ENCODE results near the gene CELF5.

Gene CELF5

DNA sequence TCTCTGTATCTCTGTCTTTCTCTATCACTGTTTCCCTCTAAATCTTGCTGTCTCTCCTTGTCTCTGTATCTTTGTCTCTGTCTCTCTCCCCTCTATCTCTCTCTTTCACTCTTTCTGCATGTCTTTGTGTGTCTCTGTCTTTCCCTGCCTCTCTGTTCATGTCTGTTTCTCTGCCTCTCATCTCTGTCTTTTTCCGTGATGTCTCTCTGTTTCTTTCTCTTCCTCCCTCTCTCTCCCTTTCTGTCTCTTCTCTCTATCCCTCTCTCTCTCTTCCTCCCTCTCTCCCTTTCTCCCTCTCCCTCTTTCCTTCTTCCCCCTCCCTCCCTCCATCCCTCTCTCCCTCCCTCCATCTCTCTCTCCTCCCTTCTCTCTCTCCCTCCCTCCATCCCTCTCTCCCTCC is 85.3 kb downstream of the CELF5 start:
- in situ Hi-C loops (cut with HindIII; ENCODE audit: low pct_unique_long_range_greater_than_20kb, low sequenced_read_pairs), result no loop called here

DNA sequence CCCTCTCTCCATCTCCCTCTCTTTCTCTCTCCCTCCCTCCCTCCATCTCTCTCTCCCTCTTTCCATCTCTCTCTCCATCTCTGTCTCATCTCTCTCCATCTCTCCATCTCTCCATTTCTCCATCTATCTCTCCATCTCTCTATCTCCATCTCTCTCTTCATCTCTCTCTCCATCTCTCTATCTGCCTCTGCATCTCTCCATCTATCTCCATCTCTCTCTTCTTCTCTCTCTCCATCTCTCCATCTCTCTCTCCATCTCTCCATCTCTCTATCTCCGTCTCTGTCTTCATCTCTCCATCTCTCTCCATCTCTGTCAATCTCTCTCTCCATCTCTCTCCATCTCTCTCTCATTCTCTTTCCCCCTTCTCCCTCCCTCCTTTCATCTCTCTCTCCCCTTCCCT is 85.8 kb downstream of the CELF5 start:
- no peak for DNase-seq (ENCODE audit: low read depth in 1 of 2, low spot score in 1 of 2)
- TF ChIP-seq JUND (IDR thresholded peaks at IDR 0.05; ENCODE audit: low read depth), result no peak
- in situ Hi-C loops (cut with HindIII; ENCODE audit: low pct_unique_long_range_greater_than_20kb, low sequenced_read_pairs), result no loop called here

More for the DNA sequence above, 85.3 kb downstream of the CELF5 start:
- TF ChIP-seq JUND (IDR thresholded peaks at IDR 0.05; ENCODE audit: low read depth), result no peak
- DNase-seq (ENCODE audit: low read depth in 1 of 2, low spot score in 1 of 2), result no peak

DNA sequence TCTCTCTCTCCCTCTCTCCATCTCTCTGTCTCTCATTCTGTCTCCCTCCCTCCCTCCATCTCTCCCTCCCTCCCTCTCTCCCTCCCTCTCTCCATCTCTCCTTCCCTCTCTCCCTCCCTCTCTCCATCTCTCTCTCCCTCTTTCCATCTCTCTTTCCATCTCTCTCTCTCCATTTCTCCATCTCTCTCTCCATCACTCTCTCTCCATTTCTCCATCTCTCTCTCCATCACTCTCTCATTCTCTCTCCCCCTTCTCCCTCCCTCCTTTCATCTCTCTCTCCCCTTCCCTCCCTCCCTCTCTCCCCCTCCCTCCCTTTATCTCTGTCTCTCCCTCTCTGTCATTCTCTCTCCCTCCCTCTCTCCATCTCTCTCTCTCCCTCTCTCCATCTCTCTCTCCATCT is 86.2 kb downstream of the CELF5 start:
- in situ Hi-C loops (cut with HindIII; ENCODE audit: low pct_unique_long_range_greater_than_20kb, low sequenced_read_pairs), result no loop called here
- DNase-seq (ENCODE audit: low read depth in 1 of 2, low spot score in 1 of 2), result no peak
- TF ChIP-seq JUND (IDR thresholded peaks at IDR 0.05; ENCODE audit: low read depth), result no peak

DNA sequence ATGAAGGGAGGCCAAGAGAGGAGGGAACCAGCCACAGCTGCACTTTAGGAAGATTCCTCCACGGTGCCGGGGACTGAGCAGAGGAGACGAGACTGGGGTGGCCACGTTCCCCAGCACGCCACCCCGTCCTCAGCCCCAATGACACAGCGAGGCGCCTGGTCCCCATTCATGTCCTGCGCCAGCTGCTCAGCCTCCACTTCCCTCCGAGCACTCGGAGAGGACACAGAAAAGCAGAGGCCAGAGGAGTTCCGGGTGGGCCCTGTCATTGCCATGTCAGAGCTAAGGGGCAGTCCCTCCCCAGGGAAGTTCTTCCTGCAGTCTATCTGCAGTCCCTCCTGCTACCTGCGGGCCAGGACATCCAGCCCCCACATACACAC is 88.7 kb downstream of the CELF5 start:
- in situ Hi-C loops (cut with HindIII; ENCODE audit: low pct_unique_long_range_greater_than_20kb, low sequenced_read_pairs), result no loop called here
- TF ChIP-seq JUND (IDR thresholded peaks at IDR 0.05; ENCODE audit: low read depth), result no peak
- no peak for DNase-seq (ENCODE audit: low read depth in 1 of 2, low spot score in 1 of 2)

DNA sequence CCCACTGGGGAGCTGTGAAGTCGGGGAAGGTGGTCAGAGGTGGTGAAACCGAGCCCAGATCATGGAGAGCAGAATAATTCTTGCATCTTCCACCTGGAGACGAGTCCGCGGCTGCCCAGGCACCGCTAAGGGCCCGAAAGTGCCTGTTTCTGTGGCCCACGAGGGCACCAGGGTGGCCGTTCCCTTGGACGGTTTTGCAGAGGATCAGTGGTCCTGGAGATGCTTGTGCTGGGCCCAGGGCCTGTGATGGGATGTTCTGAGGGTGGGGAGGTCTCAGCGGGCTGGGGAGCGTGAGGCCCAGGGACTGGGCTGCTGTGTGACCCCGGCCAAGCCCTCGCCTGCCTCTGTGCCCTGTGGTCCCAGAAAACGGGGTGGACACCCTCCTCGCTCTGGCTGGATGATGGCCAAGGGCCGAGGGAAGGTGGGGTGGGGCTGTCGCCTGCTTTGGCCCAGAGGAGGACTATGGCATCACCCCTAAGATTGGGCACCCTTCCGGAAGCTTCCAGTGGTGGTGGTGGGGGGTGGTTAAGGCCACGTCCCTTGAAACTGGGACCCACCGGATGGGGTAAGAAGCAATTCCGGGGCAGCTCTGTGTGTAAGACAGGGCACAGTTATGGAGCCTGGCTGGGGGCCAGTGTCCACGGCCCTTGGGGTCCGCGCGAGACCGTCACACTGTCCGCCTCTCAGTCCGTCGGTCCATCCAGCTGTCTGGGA is 90.7 kb downstream of the CELF5 start:
- DNase-seq (ENCODE audit: low read depth in 1 of 2, low spot score in 1 of 2), result no peak
- in situ Hi-C loops (cut with HindIII; ENCODE audit: low pct_unique_long_range_greater_than_20kb, low sequenced_read_pairs), result no loop called here
- no peak for TF ChIP-seq JUND (IDR thresholded peaks at IDR 0.05; ENCODE audit: low read depth)

DNA sequence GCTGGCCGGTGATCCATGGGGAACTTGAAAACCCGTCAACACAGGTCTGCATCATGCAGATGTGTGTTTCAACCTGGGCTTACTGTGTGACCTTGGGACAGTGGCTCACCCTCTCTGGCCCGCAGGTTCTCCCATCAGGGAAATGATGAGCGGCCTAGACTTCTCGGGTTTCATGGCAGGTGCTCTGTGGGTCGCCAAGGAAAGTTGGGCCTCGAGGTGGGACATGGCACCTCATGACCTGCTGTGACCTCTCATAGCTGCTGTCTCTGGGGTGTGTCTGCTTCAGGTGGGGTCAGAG is 91.2 kb downstream of the CELF5 start:
- in situ Hi-C loops (cut with HindIII; ENCODE audit: low pct_unique_long_range_greater_than_20kb, low sequenced_read_pairs), result no loop called here
- TF ChIP-seq JUND (IDR thresholded peaks at IDR 0.05; ENCODE audit: low read depth), result no peak
- no peak for DNase-seq (ENCODE audit: low read depth in 1 of 2, low spot score in 1 of 2)

DNA sequence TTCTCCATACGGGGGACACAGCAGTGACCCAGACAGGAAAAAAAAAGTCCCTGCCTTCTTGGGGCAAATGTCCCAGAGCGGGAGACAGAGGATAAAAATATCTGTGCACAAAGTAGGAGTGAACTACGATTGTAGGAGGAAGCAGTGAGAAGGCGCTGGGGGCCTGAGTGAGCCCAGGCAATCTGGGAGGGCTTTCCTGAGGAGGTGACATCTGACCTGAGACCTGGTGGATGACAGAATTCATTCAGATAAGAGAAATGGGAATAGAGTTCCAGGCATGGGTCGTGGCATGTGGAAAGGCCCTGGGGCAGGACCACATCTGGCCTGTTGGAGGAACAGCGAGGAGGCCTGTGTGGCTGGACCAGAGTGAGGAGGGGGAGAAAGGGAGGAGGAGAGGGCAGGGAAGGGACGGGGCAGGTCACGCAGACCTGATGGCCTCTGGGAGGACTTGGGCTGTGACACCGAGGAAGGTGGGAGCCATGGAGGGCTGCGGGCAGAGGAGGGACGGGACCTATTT is 91.7 kb downstream of the CELF5 start:
- in situ Hi-C loops (cut with HindIII; ENCODE audit: low pct_unique_long_range_greater_than_20kb, low sequenced_read_pairs), result no loop called here
- no peak for TF ChIP-seq JUND (IDR thresholded peaks at IDR 0.05; ENCODE audit: low read depth)
- DNase-seq (ENCODE audit: low read depth in 1 of 2, low spot score in 1 of 2), result no peak

DNA sequence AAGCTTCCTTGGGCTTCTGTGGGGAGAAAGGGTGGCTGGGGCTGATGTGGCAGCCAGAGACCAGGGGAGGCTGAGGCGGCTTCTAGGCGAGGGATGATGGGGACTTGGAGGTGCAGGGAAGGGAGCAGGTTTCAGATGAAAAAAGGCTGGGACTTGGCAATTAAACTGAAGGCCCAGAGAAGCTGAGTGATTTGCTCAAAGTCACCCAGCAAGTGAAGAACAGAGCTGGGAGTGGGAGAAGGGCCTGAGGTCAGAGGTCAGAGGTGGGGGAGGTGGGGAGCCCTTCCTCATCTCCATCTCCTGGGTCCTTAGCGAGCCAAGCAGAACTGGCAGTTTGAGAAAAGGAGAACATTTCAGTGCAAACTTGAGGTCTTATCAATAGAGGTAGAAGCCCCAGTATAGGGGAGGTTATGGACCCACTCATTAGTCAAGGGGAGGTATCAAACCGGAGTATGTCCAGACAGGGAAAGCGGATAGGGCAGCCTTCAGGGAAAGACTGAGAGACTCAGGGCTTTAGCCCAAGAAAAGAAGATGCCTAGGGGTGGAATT is 92.3 kb downstream of the CELF5 start:
- DNase-seq (ENCODE audit: low read depth in 1 of 2, low spot score in 1 of 2), result no peak
- in situ Hi-C loops (cut with HindIII; ENCODE audit: low pct_unique_long_range_greater_than_20kb, low sequenced_read_pairs), result no loop called here
- TF ChIP-seq JUND (IDR thresholded peaks at IDR 0.05; ENCODE audit: low read depth), result no peak

DNA sequence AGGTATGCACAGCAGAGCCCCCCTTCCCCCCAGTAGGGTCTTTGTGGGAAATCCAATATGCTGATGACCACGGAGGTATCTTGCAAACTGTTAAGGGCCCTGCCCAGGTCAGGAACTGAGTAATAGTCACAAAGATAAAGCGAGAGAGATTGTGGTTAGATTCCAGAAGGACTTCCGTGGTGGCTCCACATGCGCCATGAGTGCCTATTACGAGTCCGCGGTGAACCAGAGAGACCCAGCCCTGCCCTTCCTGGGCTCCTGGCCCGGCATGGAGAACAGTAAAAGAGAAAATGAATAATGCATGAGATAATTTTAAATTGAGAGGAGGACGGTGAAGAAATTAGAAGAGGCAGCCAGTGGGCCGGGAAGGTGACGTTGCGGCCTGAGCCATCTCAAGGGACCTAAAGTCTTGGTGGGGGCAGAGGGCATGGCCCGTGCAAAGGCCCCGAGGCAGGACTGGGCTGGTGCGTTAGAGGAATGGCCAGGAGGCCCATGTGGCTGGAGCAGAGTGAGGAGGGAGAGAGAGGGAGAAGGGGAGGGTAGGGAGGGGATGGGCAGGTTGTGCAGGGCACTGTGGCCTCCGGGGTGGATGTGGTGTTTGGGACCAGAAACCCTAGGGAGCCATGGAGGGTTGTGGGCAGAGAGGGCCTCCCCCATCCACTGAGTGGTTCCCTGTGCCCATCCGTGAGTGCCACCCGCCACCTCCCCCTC is 95.3 kb downstream of the CELF5 start:
- TF ChIP-seq JUND (IDR thresholded peaks at IDR 0.05; ENCODE audit: low read depth), result no peak
- no peak for DNase-seq (ENCODE audit: low read depth in 1 of 2, low spot score in 1 of 2)
- in situ Hi-C loops (cut with HindIII; ENCODE audit: low pct_unique_long_range_greater_than_20kb, low sequenced_read_pairs), result no loop called here

DNA sequence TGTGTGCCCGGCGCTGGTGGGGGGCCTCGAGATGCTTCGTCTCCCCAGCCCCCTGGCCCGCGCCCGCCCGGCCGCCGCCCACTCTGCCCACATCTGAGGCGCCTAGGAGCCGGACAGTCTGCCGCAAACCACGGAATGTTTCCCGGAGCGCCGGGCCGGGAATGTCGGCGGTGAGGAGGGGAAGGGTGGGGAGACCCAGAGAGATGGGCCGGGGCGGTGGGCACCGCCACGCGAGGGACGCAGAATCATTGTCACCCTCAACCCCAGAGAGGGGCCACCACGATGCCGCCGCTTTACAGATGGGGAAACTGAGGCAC is 95.9 kb downstream of the CELF5 start:
- DNase-seq (ENCODE audit: low read depth in 1 of 2, low spot score in 1 of 2), result no peak
- in situ Hi-C loops (cut with HindIII; ENCODE audit: low pct_unique_long_range_greater_than_20kb, low sequenced_read_pairs), result no loop called here
- no peak for TF ChIP-seq JUND (IDR thresholded peaks at IDR 0.05; ENCODE audit: low read depth)

DNA sequence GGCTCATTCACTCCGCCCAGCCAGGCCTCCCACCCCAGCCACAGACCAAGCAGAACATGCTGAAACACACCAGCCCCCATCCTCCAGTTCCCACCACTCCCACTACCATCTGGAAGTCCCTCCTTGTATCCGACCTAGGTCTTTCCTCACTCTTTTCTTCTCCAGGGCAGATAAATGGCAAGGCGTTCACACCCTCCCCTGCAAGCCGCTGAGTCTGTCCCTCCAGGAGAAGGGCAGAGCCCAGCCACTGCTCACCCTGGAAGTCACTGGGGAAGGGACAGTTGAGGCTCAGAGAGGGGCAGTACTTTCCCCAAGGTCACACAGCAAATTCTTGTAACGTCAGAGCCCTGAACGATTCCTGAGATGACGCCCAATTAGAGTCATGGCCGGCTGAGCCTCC is 96.4 kb downstream of the CELF5 start:
- no peak for TF ChIP-seq JUND (IDR thresholded peaks at IDR 0.05; ENCODE audit: low read depth)

DNA sequence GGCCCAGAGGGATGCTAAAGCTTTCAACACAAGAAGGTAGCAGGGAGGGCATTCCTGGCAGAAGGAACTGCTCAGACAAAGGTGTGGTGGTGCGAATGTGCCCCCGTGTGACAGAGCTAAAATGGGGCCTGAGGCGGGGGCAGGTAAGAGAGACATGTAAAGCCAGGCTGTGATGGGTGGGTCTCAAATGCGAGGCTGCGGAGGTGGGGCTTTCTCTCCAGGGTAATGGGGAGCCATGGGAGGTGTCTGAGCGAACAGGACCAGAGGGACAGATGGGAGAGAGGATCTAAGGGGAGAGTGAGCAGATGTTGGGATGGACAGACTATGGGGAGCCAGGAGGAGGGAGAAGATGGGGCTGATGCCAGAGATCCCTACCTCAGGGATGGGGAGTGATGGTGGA is 97.2 kb downstream of the CELF5 start:
- in situ Hi-C loops (cut with HindIII; ENCODE audit: low pct_unique_long_range_greater_than_20kb, low sequenced_read_pairs), result no loop called here
- DNase-seq (ENCODE audit: low read depth in 1 of 2, low spot score in 1 of 2), result no peak
- no peak for TF ChIP-seq JUND (IDR thresholded peaks at IDR 0.05; ENCODE audit: low read depth)

More for the DNA sequence above, 96.4 kb downstream of the CELF5 start:
- in situ Hi-C loops (cut with HindIII; ENCODE audit: low pct_unique_long_range_greater_than_20kb, low sequenced_read_pairs), result no loop called here
- DNase-seq (ENCODE audit: low read depth in 1 of 2, low spot score in 1 of 2), result no peak

DNA sequence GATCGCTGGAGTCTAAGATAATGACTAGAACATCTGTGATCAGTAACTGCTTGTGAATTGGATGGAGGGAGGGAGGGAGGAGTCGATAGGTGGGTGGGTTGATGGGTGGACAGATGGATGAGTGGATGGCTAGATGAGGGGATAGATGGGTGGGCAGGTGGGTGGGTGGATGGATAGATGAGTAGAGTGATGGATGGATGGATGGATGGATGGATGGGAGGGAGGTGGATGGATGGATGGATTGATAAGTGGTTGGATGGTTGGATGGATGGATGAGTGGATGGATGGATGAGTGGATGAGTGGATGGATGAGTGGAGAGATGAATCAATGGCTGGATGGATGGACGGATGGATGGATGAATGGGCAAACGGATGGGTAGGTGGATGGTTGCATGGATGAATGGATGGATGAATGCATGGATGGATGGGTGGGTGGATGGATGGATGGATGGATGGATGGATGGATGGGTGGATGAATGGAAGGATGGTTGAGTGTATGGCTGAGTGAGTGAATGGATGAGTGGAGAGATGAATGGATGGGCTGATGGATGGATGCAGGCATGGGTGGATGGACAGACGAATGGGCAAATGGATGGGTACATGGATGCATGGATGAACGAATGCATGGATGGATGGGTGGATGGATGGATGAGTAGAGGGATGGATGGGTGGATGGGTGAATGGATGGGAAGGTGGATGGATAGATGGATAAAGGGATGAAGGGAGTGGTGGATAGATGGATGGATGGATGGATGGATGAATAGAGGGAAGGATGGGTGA is 97.9 kb downstream of the CELF5 start:
- no peak for TF ChIP-seq JUND (IDR thresholded peaks at IDR 0.05; ENCODE audit: low read depth)
- no peak for DNase-seq (ENCODE audit: low read depth in 1 of 2, low spot score in 1 of 2)
- in situ Hi-C loops (cut with HindIII; ENCODE audit: low pct_unique_long_range_greater_than_20kb, low sequenced_read_pairs), result no loop called here

Measured in T47D (cell line).